NCI-H1436 treated with DMSO at 0.1 percent for 48 hours (cell line): Measurements from ENCODE around the gene CYB5R3.
"Not testable (repeated sequence)": the region's sequence is repeated elsewhere in the genome, so short reads cannot be mapped to it uniquely, and the experiment has no call there.

Experiments
- DNase-seq: peaks from one replicate; lab custom pipeline; 2025; lab: John Stamatoyannopoulos, UW

The CYB5R3 gene

DNA sequence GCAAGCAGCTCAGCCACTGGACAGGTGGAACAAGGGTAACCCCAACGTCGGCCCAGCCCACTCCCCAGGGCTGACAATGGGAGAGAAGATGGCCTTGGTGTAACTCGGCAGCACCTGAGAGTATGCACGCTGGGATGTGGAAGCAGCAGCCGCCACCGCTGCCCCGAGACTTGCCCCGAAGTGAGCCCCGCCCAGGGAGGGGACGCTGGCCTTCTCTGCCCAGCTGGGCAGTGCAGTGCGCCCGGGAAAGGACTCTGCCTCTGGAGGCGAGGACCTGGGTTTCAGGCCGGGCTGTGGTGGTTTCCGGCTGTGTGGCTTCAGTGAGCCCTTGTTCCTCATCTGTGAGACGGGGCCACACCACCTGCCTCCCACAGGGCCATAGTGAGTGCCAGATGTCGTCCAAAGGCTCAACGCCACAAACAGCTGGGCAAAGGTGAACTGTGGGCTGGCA, 25.9 kb downstream of the CYB5R3 start:
- DNase-seq, result no peak

DNA sequence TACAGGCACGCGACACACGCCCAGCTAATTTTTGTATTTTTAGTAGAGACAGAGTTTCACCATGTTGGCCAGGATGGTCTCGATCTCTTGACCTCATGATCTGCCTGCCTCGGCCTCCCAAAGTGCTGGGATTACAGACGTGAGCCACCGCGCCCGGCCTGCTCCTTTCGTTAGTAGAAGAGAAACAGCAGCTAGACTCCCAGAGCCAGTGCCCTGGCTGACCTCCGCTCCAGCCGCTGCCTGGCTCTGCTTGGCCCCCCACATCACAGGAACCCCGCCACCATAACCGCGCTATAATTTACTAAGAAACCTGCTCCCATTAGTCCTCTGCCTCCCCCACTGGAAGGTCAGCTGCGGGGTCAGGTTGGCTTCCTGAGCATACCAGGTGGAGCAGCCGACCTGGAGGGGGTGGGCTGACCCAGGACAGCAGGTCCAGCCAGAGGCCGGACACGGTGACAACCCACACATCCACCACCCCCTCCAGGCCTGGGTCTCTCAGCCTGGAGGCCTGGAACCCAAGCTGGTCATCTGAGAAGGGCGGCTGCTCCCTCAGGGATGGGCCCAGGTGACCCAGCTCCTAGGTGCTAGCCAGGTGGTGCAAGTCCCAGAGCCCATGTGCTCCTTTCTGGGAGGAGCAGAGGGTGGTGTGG, 27.0 kb downstream of the CYB5R3 start:
- DNase-seq, result no peak

DNA sequence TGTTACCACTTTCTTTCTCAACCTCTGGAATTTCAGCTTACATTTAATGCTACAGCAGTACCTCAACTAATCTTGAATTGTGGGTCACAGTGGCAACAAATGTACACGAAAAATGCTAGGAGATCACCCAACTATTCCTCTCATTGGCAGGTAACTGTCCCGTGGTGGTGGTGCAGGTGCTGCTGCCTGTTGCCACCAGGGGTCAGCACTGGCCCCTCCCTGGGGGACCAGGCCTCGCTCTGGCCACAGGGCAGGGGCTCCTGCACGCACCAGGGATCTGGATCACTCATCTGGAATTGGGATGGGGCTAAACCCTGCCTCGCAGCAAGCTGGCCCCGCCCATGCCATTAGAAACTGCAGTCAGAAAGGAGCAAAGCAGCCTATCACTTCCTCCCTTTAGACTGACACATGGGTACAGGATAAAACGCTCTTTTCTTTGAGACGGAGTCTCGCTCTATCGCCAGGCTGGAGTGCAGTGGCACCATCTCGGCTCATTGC, 27.6 kb downstream of the CYB5R3 start:
- no peak for DNase-seq

DNA sequence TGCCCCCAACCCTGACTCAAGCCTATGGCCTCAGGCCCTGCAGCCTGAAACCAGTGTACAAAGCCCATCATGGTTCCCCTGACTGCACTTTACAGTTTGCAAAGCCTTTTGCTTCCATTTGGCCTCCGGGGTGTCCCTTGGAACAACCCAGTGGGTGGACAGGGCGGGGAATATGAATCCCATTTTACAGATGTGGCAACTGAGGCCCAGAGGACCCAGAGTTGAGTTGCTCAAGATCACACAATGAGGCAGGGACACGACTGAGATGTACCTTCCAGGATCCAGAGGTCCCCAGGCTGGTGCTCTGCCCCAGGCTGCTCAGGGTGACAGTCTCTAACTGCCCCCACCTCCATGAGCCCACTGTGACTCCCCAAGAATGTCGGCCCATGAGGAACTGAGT, 29.1 kb downstream of the CYB5R3 start:
- no peak for DNase-seq

GRCh38 chr22:42619261-42620063, 29.7 kb downstream of the CYB5R3 start:
- no peak for DNase-seq

DNA sequence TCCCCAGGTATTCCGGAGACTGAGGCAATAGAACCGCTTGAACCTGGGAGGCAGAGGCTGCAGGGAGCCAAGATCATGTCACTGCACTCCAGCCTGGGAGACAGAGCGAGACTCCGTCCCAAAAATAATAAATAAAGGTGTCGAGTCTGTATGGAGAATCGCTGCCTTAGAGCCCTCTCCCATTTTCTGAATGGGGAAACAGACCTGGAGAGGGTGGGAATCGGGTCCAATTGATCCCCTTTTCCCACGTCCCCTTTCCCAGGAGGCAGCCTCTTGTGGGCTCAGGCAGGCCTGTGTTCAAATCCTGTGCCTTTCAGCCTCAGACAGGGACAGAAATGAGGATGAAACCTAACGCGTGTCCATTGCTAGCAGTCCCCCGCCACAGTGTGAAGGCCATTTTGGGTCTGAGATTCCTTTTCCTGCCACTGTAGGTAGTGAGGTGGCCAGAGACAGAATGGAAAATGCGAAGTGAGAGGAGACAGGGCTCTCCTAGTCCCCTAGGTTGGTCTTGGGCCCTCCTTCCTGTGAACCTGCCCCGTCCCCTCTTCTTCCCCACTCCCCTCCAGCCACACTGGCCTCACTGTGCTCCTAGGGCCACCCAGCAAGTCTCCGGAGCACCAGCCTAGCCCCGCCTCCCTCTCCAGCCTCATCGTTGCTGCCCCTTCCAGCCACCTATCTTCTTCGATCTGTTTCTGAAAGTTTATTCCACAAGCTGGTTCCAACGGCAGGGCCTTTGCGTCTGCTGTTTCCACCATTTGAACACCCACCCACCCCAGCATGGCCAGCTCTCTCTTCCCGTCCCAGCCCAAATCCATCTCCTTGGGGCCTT, 31.8 kb downstream of the CYB5R3 start:
- no peak for DNase-seq

- DNase-seq, result not testable (repeated sequence)
Measured at GRCh38 chr22:42615860-42616175, 33.4 kb downstream of the CYB5R3 start.

- peak; percentile 79 for DNase-seq
Measured at GRCh38 chr22:42615092-42615859, 33.9 kb downstream of the CYB5R3 start.

DNA sequence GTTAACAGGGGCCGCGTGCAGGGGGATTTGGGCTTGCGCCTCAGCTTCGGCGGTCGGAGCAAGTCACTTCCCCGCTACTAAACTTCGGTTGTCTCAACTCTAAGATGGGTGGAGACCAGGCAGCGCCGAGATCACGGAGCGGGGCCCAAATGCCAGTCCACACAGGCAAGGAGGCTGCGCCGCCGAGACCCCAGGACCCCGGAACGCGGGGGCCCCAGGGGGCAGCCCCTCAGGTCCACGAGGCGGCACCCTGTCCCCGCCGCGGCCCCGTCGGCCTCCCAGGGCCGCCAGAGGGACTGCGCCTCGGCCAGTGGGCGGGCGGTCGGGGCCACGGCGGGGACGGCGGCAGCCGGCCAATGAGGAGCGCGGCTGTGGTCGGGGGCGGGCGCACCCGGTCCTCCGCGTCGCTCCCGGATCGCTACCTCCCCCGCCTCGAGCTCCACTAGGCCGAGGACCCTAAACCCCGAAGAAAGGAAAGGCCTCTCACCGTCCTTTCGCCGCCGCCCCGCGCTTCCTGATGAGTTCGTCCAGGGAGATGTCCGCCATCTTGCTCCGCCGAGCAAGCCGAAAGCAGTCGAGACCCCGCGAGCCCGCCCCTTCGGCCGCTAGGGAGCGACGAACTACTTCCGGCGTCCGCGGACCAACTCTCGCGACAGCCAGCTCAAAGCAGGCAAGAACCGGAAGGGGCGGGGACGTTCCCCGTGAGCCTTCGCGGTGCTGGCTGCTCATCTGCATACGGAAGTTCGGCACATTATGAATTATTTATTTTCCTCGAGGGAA, 34.7 kb downstream of the CYB5R3 start, which contains the start of gene POLDIP3:
Gene POLDIP3 (minus strand): TSS at position 572 of the 780 bp plus-strand sequence. CDS start 26 bp downstream, at position 546.
- peak; percentile 89 for DNase-seq

- DNase-seq, result no peak
Measured at GRCh38 chr22:42613872-42614301, 35.3 kb downstream of the CYB5R3 start.

DNA sequence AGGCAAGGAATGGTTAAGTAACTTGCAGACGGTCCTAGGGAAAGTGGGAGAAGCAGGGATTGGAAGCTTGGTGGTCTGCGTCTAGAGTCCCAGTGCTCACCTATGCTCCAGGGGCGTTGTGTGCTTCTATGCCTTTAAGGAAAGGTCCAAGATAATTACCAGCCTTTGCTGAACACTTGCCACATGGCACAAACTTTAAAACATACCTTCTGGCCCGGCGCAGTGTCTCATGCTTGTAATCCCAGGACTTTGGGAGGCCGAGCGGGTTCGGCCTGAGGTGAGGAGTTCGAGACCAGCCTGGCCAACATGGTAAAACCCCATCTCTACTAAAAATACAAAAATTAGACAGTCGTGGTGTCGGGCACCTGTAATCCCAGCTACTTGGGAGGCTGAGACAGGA, 36.9 kb downstream of the CYB5R3 start:
- DNase-seq, result no peak

DNA sequence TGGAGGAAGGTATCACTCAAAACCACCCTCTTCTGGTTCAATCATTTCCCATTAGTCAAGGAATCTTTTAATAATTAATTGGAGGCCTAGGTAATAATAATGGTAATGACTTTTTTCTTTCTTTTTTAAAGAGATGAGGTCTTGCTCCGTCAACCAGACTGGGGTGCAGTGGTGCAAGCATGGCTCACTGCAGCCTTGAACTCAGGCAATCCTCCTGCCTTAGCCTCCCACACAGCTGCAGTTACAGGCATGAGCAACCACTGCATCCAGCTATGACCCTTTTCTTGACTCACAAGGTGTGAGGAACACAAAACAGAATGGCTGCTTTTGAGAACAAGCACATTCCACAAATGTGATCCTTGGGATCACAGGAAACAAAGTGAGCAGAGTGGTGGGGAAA, 38.1 kb downstream of the CYB5R3 start:
- no peak for DNase-seq

GRCh38 chr22:42610186-42610585, 39.0 kb downstream of the CYB5R3 start:
- DNase-seq, result no peak

DNA sequence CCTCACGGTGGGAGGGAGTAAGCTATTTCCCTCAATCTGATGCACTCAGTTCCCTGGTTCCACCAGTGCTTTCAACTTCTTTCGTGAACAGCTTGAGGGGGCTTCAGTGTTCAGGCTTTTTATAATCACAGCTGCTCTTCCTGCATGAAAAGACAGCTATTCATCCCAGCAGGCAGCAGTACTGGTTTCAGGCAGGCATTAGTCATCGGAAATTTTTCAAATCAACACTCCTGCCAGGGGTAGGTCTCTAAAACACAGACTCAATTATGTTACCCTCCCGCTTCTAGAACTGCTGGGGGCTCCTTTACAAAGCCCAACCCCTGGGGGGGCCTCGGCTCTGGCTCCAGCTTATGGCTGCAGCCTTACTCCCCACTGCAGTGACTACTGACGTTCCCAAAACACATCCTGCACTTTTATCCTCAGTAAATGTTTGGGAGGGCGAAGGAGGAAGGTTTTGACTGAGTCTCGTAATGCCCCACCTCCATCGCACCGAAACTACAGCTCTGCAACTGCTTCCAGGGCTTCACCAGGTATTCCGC, 40.3 kb downstream of the CYB5R3 start:
- no peak for DNase-seq

GRCh38 chr22:42608136-42608822, 40.9 kb downstream of the CYB5R3 start:
- no peak for DNase-seq

DNA sequence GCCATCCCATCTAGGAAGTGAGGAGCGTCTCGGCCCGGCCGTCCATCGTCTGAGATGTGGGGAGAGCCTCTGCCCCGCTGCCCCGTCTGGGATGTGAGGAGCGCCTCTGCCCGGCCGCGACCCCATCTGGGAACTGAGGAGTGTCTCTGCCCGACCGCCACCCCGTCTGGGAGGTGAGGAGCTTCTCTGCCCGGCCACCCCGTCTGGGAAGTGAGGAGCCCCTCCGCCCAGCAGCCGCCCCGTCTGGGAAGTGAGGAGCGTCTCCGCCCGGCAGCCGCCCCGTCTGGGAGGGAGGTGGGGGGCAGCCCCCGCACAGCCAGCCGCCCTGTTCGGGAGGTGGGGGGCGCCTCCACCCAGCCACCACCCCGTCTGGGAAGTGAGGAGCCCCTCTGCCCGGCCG, 41.6 kb downstream of the CYB5R3 start:
- DNase-seq, result not testable (repeated sequence)

DNA sequence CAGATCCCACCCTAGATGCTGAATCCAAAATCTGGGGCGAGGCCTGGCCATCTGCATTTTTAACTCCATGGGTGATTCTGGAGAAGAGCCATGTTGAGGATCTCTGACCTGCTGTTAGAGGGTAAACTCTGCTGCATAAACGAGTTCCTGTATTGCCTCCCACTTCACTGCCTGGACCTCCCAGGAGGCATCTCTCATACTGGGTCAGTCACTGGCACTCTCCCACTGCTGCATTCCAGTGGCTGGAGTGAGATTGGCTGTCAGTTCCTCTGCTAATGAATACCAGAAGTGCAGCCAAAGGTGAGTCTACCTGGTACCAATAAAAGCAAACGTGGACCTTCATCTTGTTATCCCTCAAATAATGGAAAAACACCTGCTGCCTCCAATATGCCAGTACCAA, 44.8 kb downstream of the CYB5R3 start:
- no peak for DNase-seq

GRCh38 chr22:42603427-42603826, 45.8 kb downstream of the CYB5R3 start:
- no peak for DNase-seq

- DNase-seq, result no peak
Measured at GRCh38 chr22:42602470-42602869, 46.7 kb downstream of the CYB5R3 start.

- DNase-seq, result no peak
Measured at GRCh38 chr22:42601879-42602465, 47.2 kb downstream of the CYB5R3 start.
